ENCODE measurements around the gene CHL1.

CHL1 gene

GRCh38 chr3:307182-307581 lies 110.6 kb downstream of the CHL1 start:
- TF ChIP-seq ZBTB7A (IDR thresholded peaks at IDR 0.05; ENCODE audit: low read depth) (no peak), FOXM1 (IDR thresholded peaks at IDR 0.05; ENCODE audit: borderline replicate concordance, low read depth) (no peak), YY1 (IDR thresholded peaks at IDR 0.05; ENCODE audit: low read depth) (no peak), NFIC (IDR thresholded peaks at IDR 0.05) (no peak), TCF12 (IDR thresholded peaks at IDR 0.05; ENCODE audit: low read depth) (no peak), TAF1 (IDR thresholded peaks at IDR 0.05; ENCODE audit: low read depth) (no peak), EGR1 (IDR thresholded peaks at IDR 0.05) (no peak), RAD21 (IDR thresholded peaks at IDR 0.05; ENCODE audit: low read depth) (no peak), CEBPB (IDR thresholded peaks at IDR 0.05) (no peak), TEAD4 (IDR thresholded peaks at IDR 0.05) (no peak), EP300 (IDR thresholded peaks at IDR 0.05; ENCODE audit: borderline replicate concordance) (no peak), USF1 (IDR thresholded peaks at IDR 0.05) (no peak), CREB1 (IDR thresholded peaks at IDR 0.05; ENCODE audit: low read depth) (no peak), REST (IDR thresholded peaks at IDR 0.05; ENCODE audit: low read depth) (no peak), MAX (IDR thresholded peaks at IDR 0.05) (no peak)

GRCh38 chr3:308597-309321 lies 112.2 kb downstream of the CHL1 start:
- no peak for TF ChIP-seq CEBPB (IDR thresholded peaks at IDR 0.05)
- TF ChIP-seq TAF1 (IDR thresholded peaks at IDR 0.05; ENCODE audit: low read depth): no peak
- no peak for TF ChIP-seq EP300 (IDR thresholded peaks at IDR 0.05; ENCODE audit: borderline replicate concordance)
- TF ChIP-seq YY1 (IDR thresholded peaks at IDR 0.05; ENCODE audit: low read depth): no peak
- TF ChIP-seq CREB1 (IDR thresholded peaks at IDR 0.05; ENCODE audit: low read depth): no peak
- TF ChIP-seq ZBTB7A (IDR thresholded peaks at IDR 0.05; ENCODE audit: low read depth): no peak

GRCh38 chr3:312160-312733 lies 115.7 kb downstream of the CHL1 start:
- no peak for TF ChIP-seq TCF12 (IDR thresholded peaks at IDR 0.05; ENCODE audit: low read depth)
- TF ChIP-seq TAF1 (IDR thresholded peaks at IDR 0.05; ENCODE audit: low read depth): no peak
- TF ChIP-seq CREB1 (IDR thresholded peaks at IDR 0.05; ENCODE audit: low read depth): no peak
- no peak for TF ChIP-seq ZBTB7A (IDR thresholded peaks at IDR 0.05; ENCODE audit: low read depth)
- TF ChIP-seq REST (IDR thresholded peaks at IDR 0.05; ENCODE audit: low read depth): no peak
- TF ChIP-seq EP300 (IDR thresholded peaks at IDR 0.05; ENCODE audit: borderline replicate concordance): no peak
- no peak for TF ChIP-seq NFIC (IDR thresholded peaks at IDR 0.05)
- TF ChIP-seq RAD21 (IDR thresholded peaks at IDR 0.05; ENCODE audit: low read depth): no peak
- TF ChIP-seq YY1 (IDR thresholded peaks at IDR 0.05; ENCODE audit: low read depth): no peak
- no peak for TF ChIP-seq FOXM1 (IDR thresholded peaks at IDR 0.05; ENCODE audit: borderline replicate concordance, low read depth)
- no peak for TF ChIP-seq USF1 (IDR thresholded peaks at IDR 0.05)
- no peak for TF ChIP-seq CEBPB (IDR thresholded peaks at IDR 0.05)
- TF ChIP-seq EGR1 (IDR thresholded peaks at IDR 0.05): no peak
- TF ChIP-seq MAX (IDR thresholded peaks at IDR 0.05): no peak

GRCh38 chr3:312911-313310 lies 116.3 kb downstream of the CHL1 start:
- TF ChIP-seq CEBPB (IDR thresholded peaks at IDR 0.05) (no peak), NFIC (IDR thresholded peaks at IDR 0.05) (no peak), TEAD4 (IDR thresholded peaks at IDR 0.05) (no peak), TCF12 (IDR thresholded peaks at IDR 0.05; ENCODE audit: low read depth) (no peak), RAD21 (IDR thresholded peaks at IDR 0.05; ENCODE audit: low read depth) (no peak), REST (IDR thresholded peaks at IDR 0.05; ENCODE audit: low read depth) (no peak), YY1 (IDR thresholded peaks at IDR 0.05; ENCODE audit: low read depth) (no peak), EP300 (IDR thresholded peaks at IDR 0.05; ENCODE audit: borderline replicate concordance) (no peak), USF1 (IDR thresholded peaks at IDR 0.05) (no peak), CREB1 (IDR thresholded peaks at IDR 0.05; ENCODE audit: low read depth) (no peak), EGR1 (IDR thresholded peaks at IDR 0.05) (no peak), FOXM1 (IDR thresholded peaks at IDR 0.05; ENCODE audit: borderline replicate concordance, low read depth) (no peak), TAF1 (IDR thresholded peaks at IDR 0.05; ENCODE audit: low read depth) (no peak), ZBTB7A (IDR thresholded peaks at IDR 0.05; ENCODE audit: low read depth) (no peak), MAX (IDR thresholded peaks at IDR 0.05) (no peak)

Measured in Ishikawa (cell line).